ENCODE measurements around the gene RFC2.
"Not testable (repeated sequence)": the region's sequence is repeated elsewhere in the genome, so short reads cannot be mapped to it uniquely, and the experiment has no call there.

RFC2 gene

DNA sequence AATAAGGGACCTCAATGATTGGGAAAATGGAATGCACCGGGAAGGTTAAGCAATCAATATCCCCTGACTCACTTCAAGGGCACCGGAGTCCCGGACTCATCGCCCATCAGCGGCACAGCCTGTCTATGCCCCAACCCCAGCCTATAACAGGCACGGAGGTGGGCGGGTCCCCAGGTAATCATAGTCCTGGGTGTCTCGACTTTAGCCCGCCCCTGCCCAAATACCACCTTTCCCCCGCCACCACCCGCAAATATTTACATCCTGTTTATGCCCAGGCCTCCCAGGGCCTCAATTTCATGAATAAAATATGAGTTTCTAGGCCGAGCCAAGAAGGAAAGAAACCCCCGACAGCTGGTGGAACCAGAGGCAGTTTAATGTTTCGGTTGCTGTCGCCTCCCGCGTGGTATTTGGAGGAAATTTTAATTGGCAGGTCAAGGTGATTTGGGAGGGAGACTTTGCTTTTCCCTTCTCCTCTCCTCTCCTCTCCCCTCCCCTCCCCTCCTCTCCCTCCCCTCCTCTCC lies 15.6 kb upstream of the RFC2 start:
- TF ChIP-seq POLR2A (IDR thresholded peaks at IDR 0.05; ENCODE audit: low read depth, low read length) = no peak
- no peak for FAIRE-seq
- DNase-seq (ENCODE audit: insufficient read length, low spot score) = no peak

DNA sequence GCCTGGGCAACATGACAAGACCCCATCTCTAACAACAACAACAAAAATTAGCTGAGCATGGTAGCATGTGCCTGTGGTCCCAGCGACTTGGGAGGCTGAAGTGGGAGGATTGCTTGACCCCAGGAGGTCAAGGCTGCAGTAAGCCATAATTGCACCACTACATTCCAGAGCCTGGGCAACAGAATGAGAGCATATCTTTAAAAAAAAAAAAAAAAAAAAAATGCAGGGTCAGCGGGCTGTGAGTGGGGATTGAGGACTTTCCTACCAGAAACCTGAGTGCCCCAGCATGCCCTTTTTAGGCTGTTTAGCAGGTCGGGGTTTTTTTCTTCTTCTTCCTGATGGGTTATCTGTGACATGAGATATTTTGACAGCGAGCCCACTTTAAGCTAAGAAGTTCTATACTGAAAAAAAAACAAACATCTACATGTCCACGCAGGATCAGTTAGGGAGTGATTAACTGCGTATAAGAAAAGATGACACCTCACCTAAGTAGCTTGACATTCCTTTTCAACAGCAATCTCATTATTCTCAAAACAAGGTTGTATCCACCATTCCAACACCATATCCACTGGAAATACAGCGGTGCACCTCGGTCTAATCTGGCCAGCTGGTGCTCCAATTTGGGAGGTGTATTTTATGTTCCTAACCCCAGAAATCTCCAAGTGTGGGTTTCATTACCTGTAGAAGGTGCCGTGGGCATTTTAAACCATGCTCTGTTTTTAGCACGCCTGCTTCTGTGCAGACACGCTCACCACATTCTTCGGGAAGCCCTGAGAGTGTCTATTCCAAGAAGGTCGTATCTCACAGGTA lies 13.8 kb upstream of the RFC2 start:
- DNase-seq (ENCODE audit: insufficient read length, low spot score) = no peak
- FAIRE-seq = no peak
- no peak for TF ChIP-seq POLR2A (IDR thresholded peaks at IDR 0.05; ENCODE audit: low read depth, low read length)

DNA sequence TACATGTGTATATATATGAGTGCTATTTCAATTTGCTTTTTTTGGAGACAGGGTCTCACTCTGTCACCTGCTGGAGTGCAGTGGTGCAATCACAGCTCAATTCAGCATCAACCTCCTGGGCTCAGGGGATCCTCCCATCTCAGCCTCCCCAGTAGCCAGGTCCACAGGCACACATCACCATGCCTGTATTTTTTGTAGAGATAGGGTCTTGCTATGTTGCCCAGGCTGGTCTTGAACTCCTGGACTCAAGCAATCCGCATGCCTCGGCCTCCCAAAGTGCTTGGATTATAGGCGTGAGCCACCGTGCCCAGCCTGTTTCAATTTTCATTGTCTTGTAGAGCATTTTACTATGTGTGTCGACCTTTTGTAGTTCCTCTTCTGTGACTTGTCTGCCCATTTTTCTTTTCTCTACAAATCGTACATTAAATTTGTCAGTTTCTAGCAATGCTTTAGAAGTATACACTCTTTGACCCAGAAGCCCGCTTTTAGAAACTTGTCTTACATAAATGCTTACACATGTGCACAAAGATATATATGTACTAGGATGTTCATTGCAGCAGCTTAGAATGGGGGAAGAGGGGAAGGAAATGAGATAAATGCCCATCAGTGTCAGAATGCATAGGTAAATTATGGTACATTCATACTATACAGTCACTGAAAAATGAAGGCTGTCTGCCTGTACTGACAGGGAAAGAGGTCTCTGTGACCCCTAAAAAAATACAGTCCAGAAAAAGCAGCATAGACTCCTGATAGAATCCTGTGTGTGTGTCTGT lies 12.2 kb upstream of the RFC2 start:
- TF ChIP-seq POLR2A (IDR thresholded peaks at IDR 0.05; ENCODE audit: low read depth, low read length) = no peak

DNA sequence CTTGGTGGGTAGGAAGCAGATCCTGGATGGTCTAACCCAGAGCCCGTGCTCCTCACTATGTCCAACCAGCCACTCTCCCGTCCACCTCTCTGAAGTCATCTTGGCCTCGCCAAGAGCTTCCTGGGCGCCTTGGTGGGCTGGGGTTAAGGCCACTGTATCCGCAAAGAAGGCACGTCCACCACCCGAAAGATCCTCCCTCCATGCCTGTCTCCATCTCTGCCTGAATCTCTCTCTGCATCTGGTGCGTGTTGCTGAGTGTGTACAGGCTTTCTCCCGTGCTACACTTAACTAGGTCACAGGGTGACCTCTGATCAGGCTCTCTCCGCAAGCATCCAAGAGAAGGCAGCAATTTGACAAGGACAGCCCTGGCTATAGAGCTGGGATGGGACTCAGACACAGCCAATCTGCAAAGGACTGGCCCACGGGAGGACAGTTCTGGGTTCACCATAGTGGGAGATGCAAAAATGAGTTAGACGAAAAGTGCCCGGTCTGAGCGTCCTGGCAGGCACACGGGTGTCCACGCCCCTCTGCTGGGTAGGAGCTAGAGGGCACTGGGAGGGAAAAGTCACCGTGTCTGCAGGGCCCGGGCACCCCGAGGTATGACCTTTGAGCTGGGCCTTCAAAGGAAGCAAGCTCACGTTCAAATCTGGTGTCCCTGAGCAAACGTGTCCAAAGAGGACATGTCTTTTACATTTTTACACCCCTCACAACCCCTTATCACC lies 9.4 kb upstream of the RFC2 start:
- no peak for TF ChIP-seq POLR2A (IDR thresholded peaks at IDR 0.05; ENCODE audit: low read depth, low read length)
- no peak for FAIRE-seq

More for the DNA sequence above, 12.2 kb upstream of the RFC2 start:
- DNase-seq (ENCODE audit: insufficient read length, low spot score) (no peak), FAIRE-seq (no peak)

DNA sequence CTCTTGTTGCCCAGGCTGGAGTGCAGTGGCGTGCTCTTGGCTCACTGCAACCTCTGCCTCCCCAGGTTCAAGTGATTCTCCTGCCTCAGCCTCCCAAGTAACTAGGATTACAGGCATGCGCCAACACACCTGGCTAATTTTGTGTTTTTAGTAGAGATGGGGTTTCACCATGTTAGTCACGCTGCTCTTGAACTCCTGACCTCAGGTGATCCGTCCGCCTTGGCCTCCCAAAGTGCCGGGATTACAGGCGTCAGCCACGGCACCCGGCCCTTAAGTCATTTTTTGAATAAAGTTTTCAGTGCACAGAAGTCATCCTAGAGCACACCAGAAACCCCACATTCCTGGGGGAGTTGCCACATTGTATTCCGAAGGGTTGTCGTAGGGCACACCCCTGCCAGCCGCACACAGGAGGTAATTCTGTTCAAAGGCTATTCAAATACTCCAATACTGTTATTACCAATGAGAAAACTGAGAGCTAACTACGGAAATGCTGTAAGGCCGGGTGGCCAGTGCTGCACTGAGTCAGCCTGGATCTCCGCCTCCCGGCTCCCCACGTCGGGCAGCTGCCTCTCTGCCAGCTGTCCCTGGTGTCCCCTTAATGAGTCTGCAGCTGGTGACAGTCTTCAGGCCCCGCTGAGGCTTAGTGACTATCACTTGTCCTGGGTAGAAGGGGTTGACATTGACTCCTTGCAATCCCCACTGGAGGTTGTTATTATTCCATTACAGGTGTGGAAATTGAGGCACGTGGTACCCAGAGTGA lies 8.6 kb upstream of the RFC2 start:
- DNase-seq (ENCODE audit: insufficient read length, low spot score) (no peak), FAIRE-seq (no peak)
- no peak for TF ChIP-seq POLR2A (IDR thresholded peaks at IDR 0.05; ENCODE audit: low read depth, low read length)

More for the DNA sequence above, 9.4 kb upstream of the RFC2 start:
- DNase-seq (ENCODE audit: insufficient read length, low spot score) = no peak

DNA sequence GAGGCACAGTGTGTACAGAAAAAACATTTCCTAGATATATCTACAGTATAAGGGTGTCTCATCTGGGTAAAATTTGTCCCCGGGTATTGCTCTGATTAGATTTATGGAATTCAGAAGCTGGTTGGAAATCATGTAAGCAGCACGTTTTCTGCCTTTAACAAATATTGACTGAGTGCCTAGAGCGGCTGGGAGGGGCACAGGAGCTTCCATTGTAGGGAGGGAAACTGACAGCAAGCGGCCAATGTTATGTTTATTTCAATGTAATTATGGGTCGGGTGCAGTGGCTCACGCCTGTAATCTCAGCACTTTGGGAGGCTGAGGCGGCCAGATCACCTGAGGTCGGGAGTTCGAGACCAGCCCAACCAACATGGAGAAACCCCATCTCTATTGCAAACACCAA lies 4.4 kb upstream of the RFC2 start:
- DNase-seq (ENCODE audit: insufficient read length, low spot score) (no peak), FAIRE-seq (no peak)
- TF ChIP-seq POLR2A (IDR thresholded peaks at IDR 0.05; ENCODE audit: low read depth, low read length) = no peak

DNA sequence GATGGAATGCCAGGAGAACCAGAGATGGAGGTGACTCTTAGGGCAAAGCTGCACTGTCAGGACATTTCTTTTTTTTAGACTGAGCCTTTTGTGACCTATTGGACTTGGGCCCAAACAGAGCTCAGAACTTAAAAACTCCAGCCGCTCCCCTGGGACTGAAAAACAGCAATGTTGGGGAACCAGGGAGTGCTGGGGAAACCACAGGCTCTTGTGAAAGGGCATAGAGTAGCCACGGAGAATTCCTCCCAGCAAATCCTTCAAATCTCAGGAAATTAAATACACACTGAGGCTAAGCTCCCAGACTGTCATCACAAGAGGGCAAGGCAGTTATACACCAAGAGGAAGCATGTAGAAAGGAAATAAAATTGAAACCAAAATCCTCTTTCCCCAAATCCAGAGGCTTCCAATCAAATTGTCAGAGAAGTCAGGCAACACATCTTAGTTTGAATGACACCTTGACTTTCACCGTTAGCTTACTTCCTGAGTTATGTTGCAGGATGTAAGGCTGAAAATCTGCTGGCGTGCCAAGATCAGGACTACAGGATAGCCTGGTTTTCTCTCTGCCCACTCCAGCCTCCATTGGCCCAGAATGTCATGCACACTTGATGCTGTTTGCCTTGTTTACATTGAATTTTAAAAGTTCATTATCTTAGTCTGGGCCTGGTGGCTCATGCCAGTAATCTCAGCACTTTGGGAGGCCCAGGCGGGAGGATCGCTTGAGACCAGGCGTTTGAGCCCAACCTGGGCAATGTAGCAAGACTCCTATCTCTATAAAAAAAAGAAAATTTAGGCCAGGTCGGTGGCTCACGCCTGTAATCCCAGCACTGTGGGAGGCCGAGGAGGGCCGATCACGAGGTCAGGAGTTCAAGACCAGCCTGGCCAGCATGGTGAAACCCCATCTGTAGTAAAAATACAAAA lies 2.6 kb upstream of the RFC2 start:
- no peak for TF ChIP-seq POLR2A (IDR thresholded peaks at IDR 0.05; ENCODE audit: low read depth, low read length)
- DNase-seq (ENCODE audit: insufficient read length, low spot score) (no peak), FAIRE-seq (no peak)

DNA sequence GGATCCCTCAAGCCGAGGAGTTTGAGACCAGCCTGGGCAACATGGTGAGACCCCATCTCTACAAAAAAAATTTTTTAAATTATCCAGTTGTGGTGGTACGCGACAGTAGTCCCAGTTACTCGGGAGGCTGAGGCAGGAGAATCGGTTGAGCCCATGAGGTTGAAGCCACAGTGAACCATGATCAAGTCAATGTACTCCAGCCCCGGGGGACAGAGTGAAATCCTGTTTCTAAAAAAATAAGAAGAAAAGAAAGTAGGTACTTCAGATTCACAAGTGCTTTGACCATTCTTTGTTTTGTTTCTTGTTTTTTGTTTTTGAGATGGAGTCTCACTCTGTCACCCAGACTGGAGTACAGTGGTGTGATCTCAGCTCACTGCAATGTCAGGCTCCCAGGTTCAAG lies 1.3 kb upstream of the RFC2 start:
- DNase-seq (ENCODE audit: insufficient read length, low spot score); FAIRE-seq: not testable (repeated sequence)

DNA sequence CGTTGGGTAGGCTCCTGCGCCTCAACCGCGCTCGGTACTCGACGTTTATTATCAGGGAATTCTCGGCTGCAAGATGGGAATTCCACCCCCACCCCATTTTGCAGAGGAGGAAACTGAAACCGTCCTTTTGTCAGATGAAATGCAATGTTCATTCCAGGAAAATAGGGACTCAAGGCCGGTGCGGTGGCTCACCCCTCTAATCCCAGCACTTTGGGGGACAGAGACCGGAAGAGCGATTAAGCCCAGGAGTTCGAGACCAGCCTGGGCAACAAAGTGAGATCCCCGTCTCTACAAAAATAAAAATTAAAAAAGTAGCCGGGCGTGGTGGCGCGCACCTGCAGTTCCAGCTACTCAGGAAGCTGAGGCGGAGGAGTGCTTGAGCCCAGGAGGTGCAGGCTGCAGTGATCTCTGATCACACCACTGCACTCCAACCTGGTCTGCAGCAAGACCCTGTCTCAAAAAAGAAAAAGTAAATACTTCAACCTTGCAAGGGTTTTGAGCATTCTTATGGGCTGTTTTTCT lies 720 bp upstream of the RFC2 start:
- DNase-seq (ENCODE audit: insufficient read length, low spot score) (no peak), FAIRE-seq (no peak)
- no peak for TF ChIP-seq POLR2A (IDR thresholded peaks at IDR 0.05; ENCODE audit: low read depth, low read length)

DNA sequence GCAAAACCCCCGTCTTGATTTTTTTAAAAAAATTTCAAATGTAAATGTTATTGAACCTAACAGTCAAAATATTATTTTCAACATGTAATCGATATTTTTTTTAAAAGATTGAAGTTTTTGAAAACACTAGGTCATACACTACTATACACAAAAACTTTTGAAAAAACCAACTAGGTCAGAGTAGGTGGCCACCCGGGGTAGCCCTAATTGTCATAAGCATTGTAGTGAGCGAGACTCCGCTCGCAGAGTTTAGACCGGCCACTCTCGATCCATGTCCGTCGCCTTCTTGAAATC lies 417 bp downstream of the RFC2 start:
- DNase-seq (ENCODE audit: insufficient read length, low spot score) = no peak
- no peak for TF ChIP-seq POLR2A (IDR thresholded peaks at IDR 0.05; ENCODE audit: low read depth, low read length)
- FAIRE-seq = no peak

DNA sequence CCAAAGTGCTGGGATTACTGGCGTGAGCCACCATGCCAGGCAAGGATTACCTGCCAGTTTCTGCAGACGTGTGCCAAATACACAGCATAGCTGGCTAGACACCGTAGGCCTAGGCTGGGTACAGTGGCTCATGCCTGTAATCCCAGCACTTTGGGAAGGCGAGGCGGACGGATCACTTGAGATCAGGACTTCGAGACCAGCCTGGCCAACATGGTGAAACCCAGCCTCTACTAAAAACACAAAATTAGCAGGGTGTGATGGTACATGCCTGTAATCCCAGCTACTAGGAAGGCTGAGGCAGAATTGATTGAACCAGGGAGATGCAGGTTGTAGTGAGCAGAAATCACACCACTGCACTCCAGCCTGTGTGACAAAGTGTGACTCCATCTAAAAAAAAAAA lies 868 bp downstream of the RFC2 start:
- FAIRE-seq = no peak
- DNase-seq (ENCODE audit: insufficient read length, low spot score) = no peak
- no peak for TF ChIP-seq POLR2A (IDR thresholded peaks at IDR 0.05; ENCODE audit: low read depth, low read length)

DNA sequence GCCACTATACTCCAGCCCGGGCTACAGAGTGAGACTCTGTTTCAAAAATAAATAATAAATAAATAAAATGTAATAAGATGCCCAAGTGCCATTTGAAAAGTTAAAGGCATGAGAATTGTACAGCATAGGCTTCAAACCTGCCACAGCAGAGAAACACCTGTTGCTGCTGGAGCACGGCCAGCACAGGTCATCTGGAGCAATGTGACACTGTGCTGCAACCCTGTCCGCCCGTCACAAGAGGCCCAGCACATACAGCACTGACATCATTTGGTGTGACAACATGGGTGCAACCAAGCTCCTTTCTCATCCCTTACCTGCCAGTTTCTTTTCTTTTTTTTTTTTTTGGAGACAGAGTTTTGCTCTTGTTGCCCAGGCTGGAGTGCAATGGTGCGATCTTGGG lies 1.3 kb downstream of the RFC2 start:
- no peak for DNase-seq (ENCODE audit: insufficient read length, low spot score)
- no peak for TF ChIP-seq POLR2A (IDR thresholded peaks at IDR 0.05; ENCODE audit: low read depth, low read length)
- FAIRE-seq = no peak

DNA sequence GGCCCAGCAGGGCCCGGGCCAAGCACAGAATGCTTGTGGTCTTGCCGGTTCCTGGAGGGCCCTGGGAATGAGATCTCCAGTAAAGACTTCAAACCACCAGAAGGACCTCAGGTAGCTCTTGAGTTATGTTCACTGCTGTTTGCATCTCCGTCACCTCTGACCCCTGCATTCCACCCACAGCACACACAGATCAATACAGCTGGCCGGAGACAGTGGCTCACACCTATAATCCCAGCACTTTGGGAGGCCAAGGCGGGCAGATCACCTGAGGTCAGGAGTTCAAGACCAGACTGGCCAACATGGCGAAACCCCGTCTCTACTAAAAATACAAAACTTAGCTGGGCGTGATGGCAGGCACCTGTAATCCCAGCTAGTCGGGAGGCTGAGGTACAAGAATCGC lies 5.1 kb downstream of the RFC2 start:
- DNase-seq (ENCODE audit: insufficient read length, low spot score); FAIRE-seq: not testable (repeated sequence)
